Neural progenitor cell (in vitro differentiated cells): ENCODE results near the gene PCDHGA8.

ENCODE experiments used
- CTCF ChIP-seq: fragments of 200-600 bp; sonication (generic); IDR thresholded peaks from 2 replicates; pipeline ENCODE4 v1.5.1; 2017; ENCODE audit warnings: antibody characterized with exemption, mild to moderate bottlenecking
- EZH2 ChIP-seq: fragments of 200-600 bp; sonication (generic); IDR thresholded peaks from 2 replicates; pipeline ENCODE4 v1.6.1; 2017; ENCODE audit warnings: antibody characterized with exemption, mild to moderate bottlenecking, moderate library complexity

- TF ChIP-seq CTCF, result no peak
- TF ChIP-seq EZH2, result no peak
These were observed 17.3 kb downstream of the PCDHGA8 start for GRCh38 chr5:141409598-141410306.
